MM.1S (cell line): Measurements from ENCODE around the gene CDK6.
A peak's percentile ranks its signal among the peaks of the same experiment; 100 is the strongest.
"Not testable (repeated sequence)": the region's sequence is repeated elsewhere in the genome, so short reads cannot be mapped to it uniquely, and the experiment has no call there.

ENCODE experiments used
- DNase-seq: peaks from one replicate; pipeline ENCODE4 v3.0.0-alpha.2; 2015
- H2AFZ ChIP-seq: fragments of 300-600 bp; sonication (generic); 2 replicates; pipeline ENCODE4 v1.6.0; 2016; ENCODE audit warnings: antibody characterized with exemption, low read length
- H3F3A ChIP-seq: fragments of 300-600 bp; sonication (generic); 2 replicates; pipeline ENCODE4 v1.6.1; 2016; ENCODE audit warnings: mild to moderate bottlenecking, antibody characterized with exemption, low read length, moderate library complexity, mixed read lengths; ENCODE audit not compliant: insufficient read depth
- H3K27ac ChIP-seq: fragments of 300-600 bp; sonication (generic); 2 replicates; pipeline ENCODE4 v1.5.1; 2016; ENCODE audit warnings: mild to moderate bottlenecking, low read length
- H3K27me3 ChIP-seq: fragments of 300-600 bp; sonication (generic); replicated peaks from 2 replicates; pipeline ENCODE4 v1.6.0; 2016; ENCODE audit warnings: low read length; ENCODE audit not compliant: insufficient read depth
- H3K36me3 ChIP-seq: fragments of 300-600 bp; sonication (generic); replicated peaks from 2 replicates; pipeline ENCODE4 v1.6.1; 2016; ENCODE audit warnings: mild to moderate bottlenecking, low read length, mixed read lengths; ENCODE audit not compliant: insufficient read depth
- H3K4me1 ChIP-seq: fragments of 300-600 bp; sonication (generic); 2 replicates; pipeline ENCODE4 v1.6.1; 2016; ENCODE audit warnings: low read length, mixed read lengths
- H3K4me2 ChIP-seq: fragments of 300-600 bp; sonication (generic); 2 replicates; pipeline ENCODE4 v1.6.0; 2016; ENCODE audit warnings: low read depth, low read length
- H3K4me3 ChIP-seq: fragments of 300-600 bp; sonication (generic); 2 replicates; pipeline ENCODE4 v1.5.1; 2016; ENCODE audit warnings: low read length, mixed read lengths
- H3K79me2 ChIP-seq: fragments of 300-600 bp; sonication (generic); 2 replicates; pipeline ENCODE4 v1.6.1; 2016; ENCODE audit warnings: mixed run types, low read length, mixed read lengths
- H3K9ac ChIP-seq: fragments of 300-600 bp; sonication (generic); 2 replicates; pipeline ENCODE4 v1.6.1; 2016; ENCODE audit warnings: low read length, mixed read lengths
- H3K9me2 ChIP-seq: fragments of 300-600 bp; sonication (generic); replicated peaks from 2 replicates; pipeline ENCODE4 v1.6.1; 2016; ENCODE audit warnings: mild to moderate bottlenecking, low read length, mixed read lengths; ENCODE audit not compliant: insufficient read depth
- H3K9me3 ChIP-seq: fragments of 300-600 bp; sonication (generic); replicated peaks from 2 replicates; pipeline ENCODE4 v1.6.1; 2016; ENCODE audit warnings: mild to moderate bottlenecking, low read length, mixed read lengths; ENCODE audit not compliant: insufficient read depth
- H4K20me1 ChIP-seq: fragments of 300-600 bp; sonication (generic); 2 replicates; pipeline ENCODE4 v1.6.1; 2016; ENCODE audit warnings: mild to moderate bottlenecking, low read length, moderate library complexity, mixed read lengths; ENCODE audit not compliant: insufficient read depth
- CTCF ChIP-seq: fragments of 300-600 bp; sonication (generic); IDR thresholded peaks from 2 replicates; pipeline ENCODE4 v1.5.1; 2016; ENCODE audit warnings: antibody characterized with exemption, low read length, mixed read lengths
- EZH2 ChIP-seq: fragments of 300-600 bp; sonication (generic); optimal IDR thresholded peaks from 2 replicates; pipeline ENCODE3; 2017; ENCODE audit warnings: low read depth, mild to moderate bottlenecking, antibody characterized with exemption, low read length, mixed read lengths
- EZH2phosphoT487 ChIP-seq: fragments of 300-600 bp; sonication (generic); IDR thresholded peaks from 2 replicates; pipeline ENCODE4 v1.6.1; 2018; ENCODE audit warnings: antibody characterized with exemption, low read length

CDK6 gene

DNA sequence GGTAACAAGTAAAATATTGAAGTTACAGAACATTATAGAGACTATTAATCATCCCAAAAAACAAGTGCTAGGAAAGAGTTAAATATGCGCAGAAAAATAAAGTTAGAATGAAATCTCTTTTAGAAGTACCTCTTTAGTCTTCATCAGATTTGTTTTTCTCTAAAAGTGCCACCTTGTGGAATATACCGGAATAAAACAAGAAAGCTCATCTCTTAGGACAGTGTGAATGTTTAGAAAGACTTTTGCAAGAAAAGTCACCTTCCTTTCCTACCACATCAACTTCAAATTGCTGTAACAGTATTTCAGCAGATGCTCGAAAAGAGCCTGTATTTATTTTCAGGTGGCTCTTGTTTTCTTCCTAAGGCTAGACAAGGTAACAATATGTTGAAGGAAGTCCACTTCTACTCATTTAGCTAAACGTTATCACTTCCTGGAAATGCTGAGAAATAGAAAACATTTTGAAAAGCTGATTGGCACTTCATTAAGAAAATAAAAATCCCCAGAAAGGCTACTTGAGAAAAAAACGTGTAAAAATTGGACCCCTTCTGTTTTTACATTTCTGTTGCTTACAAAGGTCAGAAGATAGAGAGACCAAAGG is 226.4 kb downstream of the CDK6 start:
- H3F3A ChIP-seq: peaks cover 33% of the 10 kb centered on the region
- no peak overlapping the region for H3K4me3 ChIP-seq
- no peak overlapping the region for H3K9ac ChIP-seq
- no peaks in the 10 kb centered on the region for H3K9me2 ChIP-seq
- H2AFZ ChIP-seq: no peak overlapping the region
- H3K36me3 ChIP-seq: no peaks in the 10 kb centered on the region
- H3K27me3 ChIP-seq: no peaks in the 10 kb centered on the region
- H3K4me1 ChIP-seq: peaks cover 49% of the 10 kb centered on the region
- H3K27ac ChIP-seq: no peak overlapping the region
- TF ChIP-seq EZH2phosphoT487 (no peak), CTCF (peak; percentile 51)
- DNase-seq: peak; percentile 23
- no peaks in the 10 kb centered on the region for H4K20me1 ChIP-seq
- H3K4me2 ChIP-seq: no peak overlapping the region
- H3K79me2 ChIP-seq: peaks cover 13% of the 10 kb centered on the region
- no peaks in the 10 kb centered on the region for H3K9me3 ChIP-seq

DNA sequence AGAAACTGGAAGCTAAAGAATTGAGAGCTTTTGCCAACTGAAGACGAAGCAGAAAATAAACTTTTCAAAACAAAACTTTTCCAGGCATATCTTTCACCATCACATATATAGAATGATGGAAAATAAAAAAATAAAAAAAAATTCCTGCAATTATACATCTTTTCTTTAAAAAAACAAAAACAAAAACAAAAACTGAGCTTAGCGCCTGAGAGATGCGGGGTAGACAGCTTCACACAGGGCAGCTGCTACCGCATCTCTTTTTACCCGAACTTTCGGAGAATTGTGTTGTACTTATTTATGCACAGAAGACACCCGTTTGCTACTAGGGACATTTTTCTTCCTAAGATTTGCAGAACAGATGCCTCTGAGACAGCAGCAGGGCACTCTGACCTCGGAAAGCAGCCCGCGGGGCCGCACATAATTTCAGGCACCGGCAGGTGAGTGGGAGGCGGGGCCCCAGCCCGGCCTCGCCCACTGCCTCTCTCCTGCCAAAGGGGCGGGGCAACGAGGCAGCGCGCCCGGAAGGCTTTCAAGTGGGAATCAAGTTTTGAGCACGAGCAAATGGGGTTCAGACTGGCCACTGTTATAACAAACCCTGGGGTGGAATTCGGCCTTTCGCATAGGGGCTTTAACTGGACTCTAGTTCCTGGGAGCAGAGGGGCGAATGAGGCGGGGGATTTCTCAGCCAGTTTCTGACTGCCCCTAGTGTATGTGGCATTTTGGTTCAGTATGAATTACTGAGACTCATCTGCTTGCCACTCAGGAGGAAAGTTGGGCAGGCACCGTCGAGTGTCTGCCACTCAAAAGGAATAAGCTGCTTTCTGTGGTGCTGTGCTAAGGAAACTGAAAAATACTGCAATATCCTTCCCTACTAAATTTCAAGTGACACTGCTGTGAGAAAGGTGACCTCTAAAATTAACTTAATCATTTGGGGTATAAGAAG is 227.7 kb downstream of the CDK6 start:
- Histone ChIP-seq H3K36me3 (no peaks in the 10 kb centered on the region), H3K27ac (no peak overlapping the region), H3K9me2 (no peaks in the 10 kb centered on the region), H3K4me3 (no peak overlapping the region), H3K4me2 (no peak overlapping the region), H3K9me3 (no peaks in the 10 kb centered on the region), H3F3A (peaks cover 25% of the 10 kb centered on the region), H3K27me3 (no peaks in the 10 kb centered on the region), H3K4me1 (peaks cover 35% of the 10 kb centered on the region), H4K20me1 (no peaks in the 10 kb centered on the region), H3K79me2 (peaks cover under 1% of the 10 kb centered on the region; the same call in 1 of the 2 replicates), H3K9ac (no peak overlapping the region), H2AFZ (no peak overlapping the region)
- no peak for DNase-seq
- TF ChIP-seq EZH2: no peak
- no peak for TF ChIP-seq CTCF
- TF ChIP-seq EZH2phosphoT487: no peak

DNA sequence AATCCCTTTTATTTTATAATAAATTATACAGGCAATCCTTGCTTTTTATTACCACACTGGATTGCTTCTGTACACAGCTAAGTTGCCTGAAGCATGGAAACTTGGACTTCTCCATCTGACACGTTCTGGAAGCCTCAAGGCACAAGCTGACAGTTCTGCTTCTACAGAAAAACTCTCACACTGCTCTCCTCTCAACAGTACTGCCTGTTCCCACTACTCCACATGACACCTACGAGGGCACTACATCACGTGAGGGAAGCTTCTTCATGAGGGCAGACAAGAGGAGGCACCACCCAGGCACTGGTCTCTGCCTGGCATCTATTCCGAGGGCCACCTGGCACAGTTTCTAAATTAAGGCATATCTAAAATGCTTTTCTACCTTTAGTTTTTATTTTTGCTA is 229.4 kb downstream of the CDK6 start:
- H3K36me3 ChIP-seq: no peaks in the 10 kb centered on the region
- TF ChIP-seq EZH2: no peak
- TF ChIP-seq EZH2phosphoT487: no peak
- no peak for TF ChIP-seq CTCF

GRCh38 chr7:92604517-92604916 is 231.9 kb downstream of the CDK6 start:
- not testable (repeated sequence) for H3K27me3 ChIP-seq, H3F3A ChIP-seq, H2AFZ ChIP-seq, H3K9me3 ChIP-seq, H3K79me2 ChIP-seq, H4K20me1 ChIP-seq, H3K9ac ChIP-seq, H3K4me2 ChIP-seq, H3K4me3 ChIP-seq, H3K36me3 ChIP-seq, H3K27ac ChIP-seq, H3K4me1 ChIP-seq, H3K9me2 ChIP-seq
- peak; percentile 3 for DNase-seq

More for the DNA sequence above, 229.4 kb downstream of the CDK6 start:
- Histone ChIP-seq H3K79me2 (no peaks in the 10 kb centered on the region), H3K27ac (no peak overlapping the region), H4K20me1 (no peaks in the 10 kb centered on the region), H3F3A (peaks cover 9% of the 10 kb centered on the region), H3K4me1 (peaks cover 18% of the 10 kb centered on the region), H3K4me3 (no peak overlapping the region), H3K9me3 (no peaks in the 10 kb centered on the region), H3K9ac (no peak overlapping the region), H3K27me3 (no peaks in the 10 kb centered on the region), H3K4me2 (no peak overlapping the region), H2AFZ (no peak overlapping the region), H3K9me2 (no peaks in the 10 kb centered on the region)
- no peak for DNase-seq
